ENCODE results near the gene KIRREL3.

KIRREL3 gene

GRCh38 chr11:126457817-126458216 lies 542.8 kb downstream of the KIRREL3 start:
- DNase-seq: no peak

GRCh38 chr11:126456783-126457542 lies 543.6 kb downstream of the KIRREL3 start:
- no peak for DNase-seq

- no peak for DNase-seq
These were observed 544.5 kb downstream of the KIRREL3 start for GRCh38 chr11:126456089-126456488.

GRCh38 chr11:126452241-126453101 lies 548.1 kb downstream of the KIRREL3 start:
- no peak for DNase-seq

GRCh38 chr11:126451211-126451802 lies 549.3 kb downstream of the KIRREL3 start:
- DNase-seq: no peak

- DNase-seq: no peak
These were observed 549.8 kb downstream of the KIRREL3 start for GRCh38 chr11:126450806-126451205.

GRCh38 chr11:126450198-126450597 lies 550.4 kb downstream of the KIRREL3 start:
- DNase-seq: no peak

GRCh38 chr11:126446581-126446980 lies 554.0 kb downstream of the KIRREL3 start:
- DNase-seq: no peak

- no peak for DNase-seq
These were observed 556.5 kb downstream of the KIRREL3 start for GRCh38 chr11:126444072-126444471.

- no peak for DNase-seq
These were observed 557.5 kb downstream of the KIRREL3 start for GRCh38 chr11:126443120-126443519.

GRCh38 chr11:126440792-126441514 lies 559.6 kb downstream of the KIRREL3 start:
- peak; percentile 62 for DNase-seq

- no peak for DNase-seq
These were observed 560.3 kb downstream of the KIRREL3 start for GRCh38 chr11:126440276-126440675.

- no peak for DNase-seq
These were observed 561.9 kb downstream of the KIRREL3 start for GRCh38 chr11:126438691-126439090.

- no peak for DNase-seq
These were observed 562.3 kb downstream of the KIRREL3 start for GRCh38 chr11:126438272-126438671.

- DNase-seq: no peak
These were observed 562.8 kb downstream of the KIRREL3 start for GRCh38 chr11:126437731-126438130.

- no peak for DNase-seq
These were observed 564.3 kb downstream of the KIRREL3 start for GRCh38 chr11:126436209-126436755.

- no peak for DNase-seq
These were observed 565.6 kb downstream of the KIRREL3 start for GRCh38 chr11:126434950-126435335.

GRCh38 chr11:126433989-126434949 lies 566.3 kb downstream of the KIRREL3 start:
- DNase-seq: no peak

GRCh38 chr11:126433244-126433846 lies 567.2 kb downstream of the KIRREL3 start:
- DNase-seq: no peak

GRCh38 chr11:126432525-126432924 lies 568.0 kb downstream of the KIRREL3 start:
- no peak for DNase-seq

GRCh38 chr11:126432065-126432461 lies 568.5 kb downstream of the KIRREL3 start:
- DNase-seq: no peak

Measured in T-helper 9 cell (primary cell).